Tibial nerve (tissue), 4 donors: ENCODE results near the gene NAP1L4. TPM values are rescaled to one million over a fixed set of nuclear protein-coding genes. Genes with fewer than 3 reads are reported as not detected.
A peak's percentile ranks its signal among the peaks of the same experiment; 100 is the strongest.
"Not testable (repeated sequence)": the region's sequence is repeated elsewhere in the genome, so short reads cannot be mapped to it uniquely, and the experiment has no call there.

Experiments
- DNase-seq, 2 donors: peaks; one replicate each; pipeline ENCODE4 v3.0.0-alpha.2; 2019; ENCODE audit warnings: low spot score in 2 of 2
- H3K27ac ChIP-seq, 4 donors: fragments of 200-600 bp; sonication (generic) in 3 of 4; one replicate each; pipeline ENCODE4 v1.5.1; 2017 to 2019; ENCODE audit warnings: mild to moderate bottlenecking in 1 of 4
- H3K27me3 ChIP-seq, 2 donors: fragments of 200-600 bp; sonication (generic) in 1 of 2; one replicate each; pipeline versions ENCODE4 v1.5.1 to v1.6.0; 2017 to 2019
- H3K36me3 ChIP-seq, 3 donors: fragments of 200-600 bp; sonication (generic); one replicate each; pipeline ENCODE4 v1.5.1; 2018 to 2019
- H3K4me1 ChIP-seq, 4 donors: fragments of 200-600 bp; sonication (generic) in 3 of 4; one replicate each; pipeline ENCODE4 v1.5.1; 2017 to 2019
- H3K4me3 ChIP-seq, 4 donors: fragments of 200-600 bp; sonication (generic) in 3 of 4; one replicate each; pipeline ENCODE4 v1.5.1; 2017 to 2019; ENCODE audit warnings: mild to moderate bottlenecking in 1 of 4, moderate library complexity in 1 of 4
- H3K9me3 ChIP-seq, 4 donors: fragments of 200-600 bp; sonication (generic) in 3 of 4; one replicate each; pipeline ENCODE4 v1.5.1; 2017 to 2019
- CTCF ChIP-seq, 5 experiments: fragments of 200-600 bp in 3 of 5; fragments of 450-650 bp in 2 of 5; sonication (generic) in 3 of 5; IDR thresholded peaks; one replicate each; pipeline ENCODE4 v1.5.1; 2016 to 2019; ENCODE audit warnings: antibody characterized with exemption in 5 of 5, mild to moderate bottlenecking in 3 of 5, moderate library complexity in 2 of 5
- EP300 ChIP-seq, 2 donors: sonication (generic); formaldehyde crosslinking; IDR thresholded peaks; one replicate each; pipeline ENCODE4 v1.6.1; 2017; ENCODE audit warnings: antibody characterized with exemption in 2 of 2, mild to moderate bottlenecking in 1 of 2
- POLR2A ChIP-seq, 2 donors: fragments of 450-650 bp; IDR thresholded peaks; one replicate each; pipeline ENCODE4 v1.6.1; 2017; ENCODE audit warnings: antibody characterized with exemption in 2 of 2, mild to moderate bottlenecking in 2 of 2, moderate library complexity in 2 of 2
- WGBS, 2 donors: methylation state at CpG; one replicate each; pipeline ENCODE4 v1.1.5; 2018; 5-methylcytosine and 5-hydroxymethylcytosine counted together
- total RNA-seq, 4 donors: library from RNA; depleted of rRNA; stranded (reverse); fragments of >200 nt; gene quantifications; one replicate each; pipeline ENCODE4 v1.1.0, GENCODE V29; 2016

Gene NAP1L4
- total RNA-seq, 4 donors from 2014 or later = 94.3 to 129 (median 111) TPM

- Histone ChIP-seq H3K4me1 (peaks cover 0 to 19% (median 0%) of the 10 kb centered on the region in 4 donors), H3K9me3 (peaks cover 0 to 18% (median 2%) of the 10 kb centered on the region in 4 donors), H3K36me3 (peaks cover 0 to 13% (median 0%) of the 10 kb centered on the region in 3 donors)
- H3K27ac ChIP-seq, H3K4me3 ChIP-seq, DNase-seq, H3K27me3 ChIP-seq: not testable (repeated sequence)
- WGBS, 2 donors = 85 to 87% methylated on average over 19 to 20 of the region's 20 CpGs
These were observed 53.4 kb downstream of the NAP1L4 start for GRCh38 chr11:2938458-2939418.

GRCh38 chr11:2937641-2938457, 54.3 kb downstream of the NAP1L4 start:
- peaks cover 0 to 18% (median 2%) of the 10 kb centered on the region in 4 donors for H3K9me3 ChIP-seq
- not testable (repeated sequence) for H3K27ac ChIP-seq, H3K4me3 ChIP-seq, H3K27me3 ChIP-seq, DNase-seq, H3K36me3 ChIP-seq
- H3K4me1 ChIP-seq = peaks cover 0 to 18% (median 0%) of the 10 kb centered on the region in 4 donors
- WGBS, 2 donors = 85 to 88% methylated on average over 30 to 32 of the region's 32 CpGs

- 75 to 80% methylated on average over 14 of the region's 14 CpGs for WGBS, 2 donors
- TF ChIP-seq POLR2A (IDR thresholded peaks at IDR 0.05) (no peak), EP300 (IDR thresholded peaks at IDR 0.05) (no peak), CTCF (IDR thresholded peaks at IDR 0.05) (no peak)
- Histone ChIP-seq H3K27ac (no peak overlapping the region), H3K36me3 (no peaks in the 10 kb centered on the region), H3K4me1 (peaks cover 0 to 15% (median 10%) of the 10 kb centered on the region in 4 donors), H3K27me3 (no peaks in the 10 kb centered on the region), H3K9me3 (peaks cover 0 to 18% (median 2%) of the 10 kb centered on the region in 4 donors), H3K4me3 (no peak overlapping the region)
- DNase-seq = peak in 1 of 2 donors; percentile 11
These were observed 57.4 kb downstream of the NAP1L4 start for GRCh38 chr11:2934611-2935239.

- H3K36me3 ChIP-seq = no peaks in the 10 kb centered on the region
- TF ChIP-seq POLR2A (IDR thresholded peaks at IDR 0.05) = no peak
- no peak for TF ChIP-seq EP300 (IDR thresholded peaks at IDR 0.05)
- no peak for TF ChIP-seq CTCF (IDR thresholded peaks at IDR 0.05)
- H3K9me3 ChIP-seq = peaks cover 0 to 18% (median 2%) of the 10 kb centered on the region in 4 donors
- H3K27ac ChIP-seq = no peak overlapping the region
- DNase-seq = no peak
- H3K4me1 ChIP-seq = peaks cover 0 to 22% (median 13%) of the 10 kb centered on the region in 4 donors
- H3K4me3 ChIP-seq = no peak overlapping the region
- WGBS, 2 donors = 57 to 78% methylated on average over 7 of the region's 7 CpGs
- peaks cover 0 to 1% of the 10 kb centered on the region in 2 donors for H3K27me3 ChIP-seq
These were observed 58.0 kb downstream of the NAP1L4 start for GRCh38 chr11:2934021-2934550.

- TF ChIP-seq CTCF (IDR thresholded peaks at IDR 0.05) (no peak), EP300 (IDR thresholded peaks at IDR 0.05) (no peak), POLR2A (IDR thresholded peaks at IDR 0.05) (no peak)
- 46 to 73% methylated on average over 5 to 12 of the region's 12 CpGs for WGBS, 2 donors
- no peak overlapping the region for H3K4me3 ChIP-seq
- H3K27me3 ChIP-seq = peaks cover 0 to 7% of the 10 kb centered on the region in 2 donors
- peaks cover 0 to 12% (median 2%) of the 10 kb centered on the region in 4 donors for H3K9me3 ChIP-seq
- H3K4me1 ChIP-seq = peaks cover 0 to 27% (median 19%) of the 10 kb centered on the region in 4 donors
- H3K27ac ChIP-seq = no peak overlapping the region
- H3K36me3 ChIP-seq = no peaks in the 10 kb centered on the region
- peak in 1 of 2 donors; percentile 34 for DNase-seq
These were observed 58.6 kb downstream of the NAP1L4 start for GRCh38 chr11:2933375-2934020.
